PC-9 (cell line): ENCODE results near the gene KCNQ1OT1.

Source experiments
- EZH2 ChIP-seq: fragments of 200-600 bp; sonication (generic); IDR thresholded peaks from 2 replicates; pipeline ENCODE4 v1.8.0; 2017; ENCODE audit warnings: antibody characterized with exemption, low read depth
- TF ChIP-seq, protein P1 (sequence below): fragments of 200-600 bp; sonication (generic); conservative IDR thresholded peaks from 2 replicates; pipeline ENCODE4 v1.6.1; 2017; ENCODE audit warnings: mixed run types, antibody characterized with exemption, mild to moderate bottlenecking, moderate library complexity

DNA sequence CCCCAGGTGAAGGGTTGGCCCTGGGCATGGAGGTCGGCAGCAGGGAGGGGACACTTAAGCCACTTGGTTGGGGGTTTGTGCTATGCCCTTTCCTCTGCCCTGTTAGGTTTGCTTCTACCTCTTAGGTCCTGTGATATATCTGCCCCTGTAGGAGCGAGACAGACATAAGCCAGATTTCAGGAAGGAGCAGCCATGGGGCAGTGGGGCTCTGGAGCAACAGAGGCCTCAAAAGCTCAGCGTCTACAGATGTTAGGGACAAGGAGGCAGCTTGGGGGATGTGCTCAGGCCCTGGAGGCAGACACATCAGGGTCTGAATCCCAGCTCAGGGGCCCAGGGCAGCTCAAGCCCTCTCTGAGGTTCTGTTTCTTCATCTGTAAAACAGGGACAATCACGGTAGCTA is 27.2 kb upstream of the KCNQ1OT1 start:
- TF ChIP-seq, protein P1, sequence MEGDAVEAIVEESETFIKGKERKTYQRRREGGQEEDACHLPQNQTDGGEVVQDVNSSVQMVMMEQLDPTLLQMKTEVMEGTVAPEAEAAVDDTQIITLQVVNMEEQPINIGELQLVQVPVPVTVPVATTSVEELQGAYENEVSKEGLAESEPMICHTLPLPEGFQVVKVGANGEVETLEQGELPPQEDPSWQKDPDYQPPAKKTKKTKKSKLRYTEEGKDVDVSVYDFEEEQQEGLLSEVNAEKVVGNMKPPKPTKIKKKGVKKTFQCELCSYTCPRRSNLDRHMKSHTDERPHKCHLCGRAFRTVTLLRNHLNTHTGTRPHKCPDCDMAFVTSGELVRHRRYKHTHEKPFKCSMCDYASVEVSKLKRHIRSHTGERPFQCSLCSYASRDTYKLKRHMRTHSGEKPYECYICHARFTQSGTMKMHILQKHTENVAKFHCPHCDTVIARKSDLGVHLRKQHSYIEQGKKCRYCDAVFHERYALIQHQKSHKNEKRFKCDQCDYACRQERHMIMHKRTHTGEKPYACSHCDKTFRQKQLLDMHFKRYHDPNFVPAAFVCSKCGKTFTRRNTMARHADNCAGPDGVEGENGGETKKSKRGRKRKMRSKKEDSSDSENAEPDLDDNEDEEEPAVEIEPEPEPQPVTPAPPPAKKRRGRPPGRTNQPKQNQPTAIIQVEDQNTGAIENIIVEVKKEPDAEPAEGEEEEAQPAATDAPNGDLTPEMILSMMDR, result no peak
- TF ChIP-seq EZH2, result no peak
